GM12872 (cell line): ENCODE data around the gene CDKN1A.

ENCODE experiments used
- CTCF ChIP-seq: IDR thresholded peaks from 3 replicates; pipeline ENCODE4 v1.5.1; 2011; ENCODE audit warnings: low read depth, mild to moderate bottlenecking, low read length, moderate library complexity; ENCODE audit not compliant: insufficient read depth

The CDKN1A gene

GRCh38 chr6:36666287-36666686 lies 12.2 kb upstream of the CDKN1A start:
- TF ChIP-seq CTCF = no peak

GRCh38 chr6:36666826-36667591 lies 11.5 kb upstream of the CDKN1A start:
- no peak for TF ChIP-seq CTCF

GRCh38 chr6:36668591-36668990 lies 9.9 kb upstream of the CDKN1A start:
- no peak for TF ChIP-seq CTCF

- TF ChIP-seq CTCF = no peak
Observed at GRCh38 chr6:36669002-36669401, 9.5 kb upstream of the CDKN1A start.

GRCh38 chr6:36670271-36670670 lies 8.2 kb upstream of the CDKN1A start:
- no peak for TF ChIP-seq CTCF

- no peak for TF ChIP-seq CTCF
Observed at GRCh38 chr6:36671687-36672375, 6.7 kb upstream of the CDKN1A start.

- no peak for TF ChIP-seq CTCF
Observed at GRCh38 chr6:36673882-36674281, 4.6 kb upstream of the CDKN1A start.
